Measurements from ENCODE around the gene TRANK1.

- TF ChIP-seq, protein P1, sequence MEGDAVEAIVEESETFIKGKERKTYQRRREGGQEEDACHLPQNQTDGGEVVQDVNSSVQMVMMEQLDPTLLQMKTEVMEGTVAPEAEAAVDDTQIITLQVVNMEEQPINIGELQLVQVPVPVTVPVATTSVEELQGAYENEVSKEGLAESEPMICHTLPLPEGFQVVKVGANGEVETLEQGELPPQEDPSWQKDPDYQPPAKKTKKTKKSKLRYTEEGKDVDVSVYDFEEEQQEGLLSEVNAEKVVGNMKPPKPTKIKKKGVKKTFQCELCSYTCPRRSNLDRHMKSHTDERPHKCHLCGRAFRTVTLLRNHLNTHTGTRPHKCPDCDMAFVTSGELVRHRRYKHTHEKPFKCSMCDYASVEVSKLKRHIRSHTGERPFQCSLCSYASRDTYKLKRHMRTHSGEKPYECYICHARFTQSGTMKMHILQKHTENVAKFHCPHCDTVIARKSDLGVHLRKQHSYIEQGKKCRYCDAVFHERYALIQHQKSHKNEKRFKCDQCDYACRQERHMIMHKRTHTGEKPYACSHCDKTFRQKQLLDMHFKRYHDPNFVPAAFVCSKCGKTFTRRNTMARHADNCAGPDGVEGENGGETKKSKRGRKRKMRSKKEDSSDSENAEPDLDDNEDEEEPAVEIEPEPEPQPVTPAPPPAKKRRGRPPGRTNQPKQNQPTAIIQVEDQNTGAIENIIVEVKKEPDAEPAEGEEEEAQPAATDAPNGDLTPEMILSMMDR (IDR thresholded peaks at IDR 0.05) = no peak
- TF ChIP-seq POLR2AphosphoS5 (IDR thresholded peaks at IDR 0.05) (no peak), POLR2A (IDR thresholded peaks at IDR 0.05) (no peak)
These were observed 70.4 kb downstream of the TRANK1 start for GRCh38 chr3:36874424-36874823.

Measured in upper lobe of left lung (tissue), 4 donors.